ENCODE data around the gene ISL2. TPM values are rescaled to one million over a fixed set of nuclear protein-coding genes. Genes with fewer than 3 reads are reported as not detected.

ISL2 gene
- total and polyA plus RNA-seq, 9 of the 15 experiments (the other 6 are each of a cell fraction or from before 2014, with no cell fraction given): 0.15 to 23.7 (median 4.0) TPM

- TF ChIP-seq GTF2A2 (tag; IDR thresholded peaks at IDR 0.05) (no peak), YY1 (IDR thresholded peaks at IDR 0.05; ENCODE audit: borderline replicate concordance in 1 of 3, control insufficient read depth in 1 of 3, extremely low read depth in 1 of 3, insufficient read depth in 3 of 3, insufficient read length in 1 of 3, insufficient replicate concordance in 2 of 3, low read depth in 1 of 3, low read length in 2 of 3) (peak in 1 of 3 experiments; percentile 10), POLR2AphosphoS5 (IDR thresholded peaks at IDR 0.05; ENCODE audit: control insufficient read depth, insufficient read depth, low read depth, low read length) (no peak), FOXM1 (IDR thresholded peaks at IDR 0.05; ENCODE audit: low read depth) (no peak), FOXM1 (CRISPR knock-in tag; IDR thresholded peaks at IDR 0.05; ENCODE audit: low read depth) (no peak), RBM25 (IDR thresholded peaks at IDR 0.05; ENCODE audit: low read depth, low read length, severe bottlenecking) (no peak), ZNF224 (CRISPR knock-in tag; IDR thresholded peaks at IDR 0.05) (no peak), RBM34 (IDR thresholded peaks at IDR 0.05; ENCODE audit: borderline replicate concordance, insufficient read depth, low read length) (no peak), KAT7 (CRISPR knock-in tag; IDR thresholded peaks at IDR 0.05; ENCODE audit: borderline replicate concordance) (no peak), NKRF (IDR thresholded peaks at IDR 0.05; ENCODE audit: borderline replicate concordance) (peak; percentile 35; the same call in 1 of the 2 replicates), NFYB (IDR thresholded peaks at IDR 0.05; ENCODE audit: extremely low read depth, insufficient read length) (no peak), CBX5 (IDR thresholded peaks at IDR 0.05; ENCODE audit: borderline replicate concordance, low read depth) (no peak), ETV5 (CRISPR knock-in tag; IDR thresholded peaks at IDR 0.05; ENCODE audit: low read depth) (no peak), HLTF (IDR thresholded peaks at IDR 0.05) (peak; percentile 77; the same call in 1 of the 2 replicates), FOXA3 (CRISPR knock-in tag; conservative IDR thresholded peaks at IDR 0.05 in 1 of 2, IDR thresholded peaks at IDR 0.05 in 1 of 2) (no peak), SUPT5H (IDR thresholded peaks at IDR 0.05) (peak; percentile 22; the same call in 1 of the 2 replicates), ZNF134 (CRISPR knock-in tag; conservative IDR thresholded peaks at IDR 0.05) (no peak), BRCA1 (IDR thresholded peaks at IDR 0.05) (no peak), BRCA1 (CRISPR knock-in tag; IDR thresholded peaks at IDR 0.05) (no peak), ATF1 (CRISPR knock-in tag; IDR thresholded peaks at IDR 0.05) (no peak), ATF1 (tag; IDR thresholded peaks at IDR 0.05) (no peak), ATF6 (CRISPR knock-in tag; IDR thresholded peaks at IDR 0.05) (no peak), ELF4 (CRISPR knock-in tag; IDR thresholded peaks at IDR 0.05) (peak; percentile 31; the same call in 1 of the 2 replicates), SMARCB1 (IDR thresholded peaks at IDR 0.05; ENCODE audit: insufficient read length, low read depth) (no peak), LEF1 (IDR thresholded peaks at IDR 0.05) (no peak; the same call in 1 of the 2 replicates), HNRNPL (IDR thresholded peaks at IDR 0.05; ENCODE audit: low read depth, low read length) (no peak)
Measured at GRCh38 chr15:76335307-76336253, 993 bp upstream of the ISL2 start (continued).
